DND-41 (cell line): ENCODE results near the gene NTSR2.
A peak's percentile ranks its signal among the peaks of the same experiment; 100 is the strongest.

Experiments used
- CTCF ChIP-seq: IDR thresholded peaks from 2 replicates; pipeline ENCODE4 v1.5.1; 2012; ENCODE audit warnings: borderline replicate concordance, low read length, moderate library complexity, mild to moderate bottlenecking; ENCODE audit not compliant: poor library complexity, severe bottlenecking; ENCODE audit errors: extremely low read depth
- EZH2 ChIP-seq: IDR thresholded peaks from 3 replicates; pipeline ENCODE4 v1.6.1; 2012; ENCODE audit warnings: borderline replicate concordance, low read depth, mild to moderate bottlenecking, moderate library complexity, low read length, inconsistent platforms; ENCODE audit not compliant: severe bottlenecking

- TF ChIP-seq CTCF (peak; percentile 93), EZH2 (no peak)
Measured at GRCh38 chr2:11681722-11682589, 12.0 kb upstream of the NTSR2 start.
